SK-N-MC (cell line): ENCODE results near the gene GSE1.

Source experiments
- DNase-seq: peaks from one replicate; pipeline ENCODE4 v3.0.0-alpha.2; 2011; ENCODE audit warnings: low read depth, low spot score
- H3K27ac ChIP-seq: fragments of 200-600 bp; sonication (generic); 2 replicates; pipeline ENCODE4 v1.5.1; 2016; ENCODE audit warnings: mixed run types
- H3K36me3 ChIP-seq: fragments of 200-600 bp; sonication (generic); 2 replicates; pipeline ENCODE4 v1.6.1; 2017; ENCODE audit warnings: antibody characterized with exemption, low read length, mixed read lengths; ENCODE audit not compliant: insufficient read depth
- H3K4me3 ChIP-seq: fragments of 200-600 bp; sonication (generic); 2 replicates; pipeline ENCODE4 v1.5.1; 2016
- H3K9ac ChIP-seq: fragments of 200-600 bp; sonication (generic); 2 replicates; pipeline ENCODE4 v1.8.0; 2017; ENCODE audit warnings: mixed run types, mixed read lengths; ENCODE audit not compliant: insufficient read length
- H3K9me3 ChIP-seq: fragments of 200-600 bp; sonication (generic); 2 replicates; pipeline ENCODE4 v1.6.1; 2017; ENCODE audit warnings: low read depth, mild to moderate bottlenecking, antibody characterized with exemption, low read length, moderate library complexity, mixed read lengths
- EZH2 ChIP-seq: fragments of 200-600 bp; sonication (generic); IDR thresholded peaks from one replicate; pipeline ENCODE4 v1.6.1; 2017; ENCODE audit warnings: antibody characterized with exemption
- FOXP2 ChIP-seq: optimal IDR thresholded peaks from 2 replicates; pipeline ENCODE3; 2011; ENCODE audit warnings: mild to moderate bottlenecking, moderate library complexity; ENCODE audit not compliant: insufficient read depth; ENCODE audit errors: extremely low read length, control extremely low read depth
- POLR2AphosphoS5 ChIP-seq: IDR thresholded peaks from 2 replicates; pipeline ENCODE4 v1.6.1; 2012; ENCODE audit warnings: mild to moderate bottlenecking, low read depth, low read length, borderline replicate concordance

The GSE1 gene

GRCh38 chr16:85634747-85635544, 21.8 kb downstream of the GSE1 start:
- Histone ChIP-seq H3K9me3 (no peaks in the 10 kb centered on the region), H3K4me3 (no peak overlapping the region), H3K36me3 (no peaks in the 10 kb centered on the region), H3K9ac (no peak overlapping the region), H3K27ac (no peak overlapping the region)
- TF ChIP-seq FOXP2, result no peak
- no peak for DNase-seq

- Histone ChIP-seq H3K9me3 (no peaks in the 10 kb centered on the region), H3K27ac (no peak overlapping the region), H3K36me3 (no peaks in the 10 kb centered on the region), H3K4me3 (no peak overlapping the region), H3K9ac (no peak overlapping the region)
- no peak for DNase-seq
- TF ChIP-seq EZH2, result no peak
- TF ChIP-seq FOXP2, result no peak
- TF ChIP-seq POLR2AphosphoS5, result no peak
These were observed 22.5 kb downstream of the GSE1 start for GRCh38 chr16:85635545-85636140.

- no peak overlapping the region for H3K27ac ChIP-seq
- TF ChIP-seq POLR2AphosphoS5 (no peak), EZH2 (no peak), FOXP2 (no peak)
- H3K9me3 ChIP-seq, result no peaks in the 10 kb centered on the region
- H3K9ac ChIP-seq, result no peak overlapping the region
- DNase-seq, result no peak
- H3K36me3 ChIP-seq, result no peaks in the 10 kb centered on the region
- no peak overlapping the region for H3K4me3 ChIP-seq
These were observed 23.2 kb downstream of the GSE1 start for GRCh38 chr16:85636234-85636812.

- TF ChIP-seq FOXP2 (no peak), POLR2AphosphoS5 (no peak), EZH2 (no peak)
- Histone ChIP-seq H3K4me3 (no peak overlapping the region), H3K9ac (no peak overlapping the region), H3K36me3 (no peaks in the 10 kb centered on the region), H3K27ac (0 out of 2 replicates have a peak overlapping the region, but pooled peaks have one; percentile 36), H3K9me3 (no peaks in the 10 kb centered on the region)
- no peak for DNase-seq
These were observed 24.1 kb downstream of the GSE1 start for GRCh38 chr16:85637061-85637807.

- DNase-seq, result no peak
- no peaks in the 10 kb centered on the region for H3K36me3 ChIP-seq
- H3K9ac ChIP-seq, result no peak overlapping the region
- 0 out of 2 replicates have a peak overlapping the region, but pooled peaks have one; percentile 36 for H3K27ac ChIP-seq
- no peaks in the 10 kb centered on the region for H3K9me3 ChIP-seq
- H3K4me3 ChIP-seq, result no peak overlapping the region
- TF ChIP-seq FOXP2 (no peak), EZH2 (no peak), POLR2AphosphoS5 (no peak)
These were observed 24.9 kb downstream of the GSE1 start for GRCh38 chr16:85637808-85638647.

GRCh38 chr16:85638695-85639409, 25.7 kb downstream of the GSE1 start:
- H3K9ac ChIP-seq, result no peak overlapping the region
- TF ChIP-seq FOXP2 (no peak), POLR2AphosphoS5 (no peak)
- no peak overlapping the region for H3K4me3 ChIP-seq
- no peaks in the 10 kb centered on the region for H3K36me3 ChIP-seq
- H3K27ac ChIP-seq, result no peak overlapping the region
- H3K9me3 ChIP-seq, result no peaks in the 10 kb centered on the region
- DNase-seq, result no peak

- TF ChIP-seq FOXP2, result no peak
- no peak for TF ChIP-seq EZH2
- TF ChIP-seq POLR2AphosphoS5, result no peak
- H3K9me3 ChIP-seq, result no peaks in the 10 kb centered on the region
- no peak overlapping the region for H3K9ac ChIP-seq
- no peak overlapping the region for H3K4me3 ChIP-seq
- no peak for DNase-seq
- H3K27ac ChIP-seq, result no peak overlapping the region
- H3K36me3 ChIP-seq, result no peaks in the 10 kb centered on the region
These were observed 26.6 kb downstream of the GSE1 start for GRCh38 chr16:85639529-85640253.
